ENCODE data around the gene LAMA2.

GRCh38 chr6:129453073-129453472 lies 570.1 kb downstream of the LAMA2 start:
- no peak for TF ChIP-seq CTCF (IDR thresholded peaks at IDR 0.05)
- no peak for TF ChIP-seq POLR2AphosphoS5 (IDR thresholded peaks at IDR 0.05)
- no peak for TF ChIP-seq POLR2A (IDR thresholded peaks at IDR 0.05)
- TF ChIP-seq EP300 (IDR thresholded peaks at IDR 0.05) = no peak

All from suprapubic skin (tissue), 4 donors.